Measurements from ENCODE around the gene NRN1L.
"Not testable (repeated sequence)": the region's sequence is repeated elsewhere in the genome, so short reads cannot be mapped to it uniquely, and the experiment has no call there.

The NRN1L gene

GRCh38 chr16:67907397-67908180 lies 22.9 kb downstream of the NRN1L start:
- H3K9me3 ChIP-seq (ENCODE audit: control insufficient read depth, insufficient read depth, low read length), result no peaks in the 10 kb centered on the region
- peaks cover 9% of the 10 kb centered on the region; the same call in 1 of the 2 replicates for H3K36me3 ChIP-seq (ENCODE audit: insufficient read depth, low read length)
- no peaks in the 10 kb centered on the region for H3K4me1 ChIP-seq (ENCODE audit: insufficient read depth, low read length)
- no peak overlapping the region for H3K9ac ChIP-seq (ENCODE audit: low read depth, low read length)

DNA sequence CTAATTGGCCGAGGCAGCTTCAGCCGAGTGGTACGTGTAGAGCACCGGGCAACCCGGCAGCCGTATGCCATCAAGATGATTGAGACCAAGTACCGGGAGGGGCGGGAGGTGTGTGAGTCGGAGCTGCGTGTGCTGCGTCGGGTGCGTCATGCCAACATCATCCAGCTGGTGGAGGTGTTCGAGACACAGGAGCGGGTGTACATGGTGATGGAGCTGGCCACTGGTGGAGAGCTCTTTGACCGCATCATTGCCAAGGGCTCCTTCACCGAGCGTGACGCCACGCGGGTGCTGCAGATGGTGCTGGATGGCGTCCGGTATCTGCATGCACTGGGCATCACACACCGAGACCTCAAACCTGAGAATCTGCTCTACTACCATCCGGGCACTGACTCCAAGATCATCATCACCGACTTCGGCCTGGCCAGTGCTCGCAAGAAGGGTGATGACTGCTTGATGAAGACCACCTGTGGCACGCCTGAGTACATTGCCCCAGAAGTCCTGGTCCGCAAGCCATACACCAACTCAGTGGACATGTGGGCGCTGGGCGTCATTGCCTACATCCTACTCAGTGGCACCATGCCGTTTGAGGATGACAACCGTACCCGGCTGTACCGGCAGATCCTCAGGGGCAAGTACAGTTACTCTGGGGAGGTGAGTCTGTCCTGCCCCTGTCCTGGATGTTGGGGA lies 24.5 kb downstream of the NRN1L start:
- H3K4me1 ChIP-seq (ENCODE audit: insufficient read depth, low read length), result no peaks in the 10 kb centered on the region
- H3K36me3 ChIP-seq (ENCODE audit: insufficient read depth, low read length), result peaks cover 9% of the 10 kb centered on the region; the same call in 1 of the 2 replicates
- no peak overlapping the region for H3K9ac ChIP-seq (ENCODE audit: low read depth, low read length)
- no peaks in the 10 kb centered on the region for H3K9me3 ChIP-seq (ENCODE audit: control insufficient read depth, insufficient read depth, low read length)

- H3K9me3 ChIP-seq (ENCODE audit: control insufficient read depth, insufficient read depth, low read length), result no peaks in the 10 kb centered on the region
- no peak overlapping the region for H3K9ac ChIP-seq (ENCODE audit: low read depth, low read length)
- peaks cover 6% of the 10 kb centered on the region for H3K4me1 ChIP-seq (ENCODE audit: insufficient read depth, low read length)
- peaks cover 9% of the 10 kb centered on the region; the same call in 1 of the 2 replicates for H3K36me3 ChIP-seq (ENCODE audit: insufficient read depth, low read length)
These were observed 25.5 kb downstream of the NRN1L start for GRCh38 chr16:67910158-67910557.

GRCh38 chr16:67914758-67915495 lies 30.2 kb downstream of the NRN1L start:
- no peak overlapping the region for H3K9ac ChIP-seq (ENCODE audit: low read depth, low read length)
- peaks cover under 1% of the 10 kb centered on the region; the same call in 1 of the 2 replicates for H3K36me3 ChIP-seq (ENCODE audit: insufficient read depth, low read length)
- peaks cover 17% of the 10 kb centered on the region for H3K4me1 ChIP-seq (ENCODE audit: insufficient read depth, low read length)
- no peaks in the 10 kb centered on the region for H3K9me3 ChIP-seq (ENCODE audit: control insufficient read depth, insufficient read depth, low read length)

GRCh38 chr16:67915496-67915769 lies 30.7 kb downstream of the NRN1L start:
- not testable (repeated sequence) for H3K9me3 ChIP-seq (ENCODE audit: control insufficient read depth, insufficient read depth, low read length); H3K36me3 ChIP-seq (ENCODE audit: insufficient read depth, low read length); H3K9ac ChIP-seq (ENCODE audit: low read depth, low read length)
- peaks cover 17% of the 10 kb centered on the region for H3K4me1 ChIP-seq (ENCODE audit: insufficient read depth, low read length)

GRCh38 chr16:67915831-67916723 lies 31.4 kb downstream of the NRN1L start:
- Histone ChIP-seq H3K9ac (ENCODE audit: low read depth, low read length) (no peak overlapping the region), H3K36me3 (ENCODE audit: insufficient read depth, low read length) (no peaks in the 10 kb centered on the region; the same call in 1 of the 2 replicates), H3K4me1 (ENCODE audit: insufficient read depth, low read length) (peaks cover 17% of the 10 kb centered on the region), H3K9me3 (ENCODE audit: control insufficient read depth, insufficient read depth, low read length) (no peaks in the 10 kb centered on the region)

- H3K9me3 ChIP-seq (ENCODE audit: control insufficient read depth, insufficient read depth, low read length), result no peaks in the 10 kb centered on the region
- peaks cover 5% of the 10 kb centered on the region for H3K36me3 ChIP-seq (ENCODE audit: insufficient read depth, low read length)
- no peak overlapping the region for H3K9ac ChIP-seq (ENCODE audit: low read depth, low read length)
- H3K4me1 ChIP-seq (ENCODE audit: insufficient read depth, low read length), result peaks cover 17% of the 10 kb centered on the region
These were observed 32.6 kb downstream of the NRN1L start for GRCh38 chr16:67917140-67917851.

- peaks cover 17% of the 10 kb centered on the region for H3K4me1 ChIP-seq (ENCODE audit: insufficient read depth, low read length)
- peaks cover 7% of the 10 kb centered on the region for H3K36me3 ChIP-seq (ENCODE audit: insufficient read depth, low read length)
- no peak overlapping the region for H3K9ac ChIP-seq (ENCODE audit: low read depth, low read length)
- H3K9me3 ChIP-seq (ENCODE audit: control insufficient read depth, insufficient read depth, low read length), result no peaks in the 10 kb centered on the region
These were observed 33.2 kb downstream of the NRN1L start for GRCh38 chr16:67917852-67918236.

DNA sequence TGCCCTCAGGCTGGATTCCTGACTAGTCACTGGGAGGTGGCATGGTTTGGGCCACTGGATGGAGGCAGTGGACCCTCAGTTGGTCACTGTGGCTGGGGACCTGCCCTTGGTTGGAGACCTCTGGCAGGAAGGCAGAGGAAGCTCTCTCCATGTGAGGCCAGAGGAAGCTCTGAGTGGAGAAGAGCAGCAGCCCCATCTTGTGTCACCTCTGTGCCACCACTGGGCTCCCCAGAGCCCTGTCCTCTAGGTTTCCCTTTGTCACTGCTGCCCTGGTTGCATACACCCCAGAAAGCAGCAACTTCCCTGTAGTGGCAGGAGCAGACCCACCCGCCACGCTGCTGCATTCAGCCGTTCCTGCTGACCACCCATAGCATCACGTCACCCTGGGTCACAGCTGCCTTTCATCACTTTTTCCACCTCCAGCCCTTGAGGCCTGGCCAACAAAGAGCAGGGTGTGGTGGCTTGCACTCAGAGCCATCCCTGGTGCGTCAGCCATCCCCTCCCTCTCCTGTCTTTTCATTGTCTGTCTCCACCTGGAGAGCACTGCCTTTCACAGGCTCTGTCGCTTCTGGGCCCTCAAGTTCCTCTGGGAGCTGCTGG lies 35.0 kb downstream of the NRN1L start:
- H3K9me3 ChIP-seq (ENCODE audit: control insufficient read depth, insufficient read depth, low read length), result no peaks in the 10 kb centered on the region
- H3K9ac ChIP-seq (ENCODE audit: low read depth, low read length), result no peak overlapping the region
- H3K36me3 ChIP-seq (ENCODE audit: insufficient read depth, low read length), result peaks cover 7% of the 10 kb centered on the region
- H3K4me1 ChIP-seq (ENCODE audit: insufficient read depth, low read length), result peaks cover 16% of the 10 kb centered on the region

DNA sequence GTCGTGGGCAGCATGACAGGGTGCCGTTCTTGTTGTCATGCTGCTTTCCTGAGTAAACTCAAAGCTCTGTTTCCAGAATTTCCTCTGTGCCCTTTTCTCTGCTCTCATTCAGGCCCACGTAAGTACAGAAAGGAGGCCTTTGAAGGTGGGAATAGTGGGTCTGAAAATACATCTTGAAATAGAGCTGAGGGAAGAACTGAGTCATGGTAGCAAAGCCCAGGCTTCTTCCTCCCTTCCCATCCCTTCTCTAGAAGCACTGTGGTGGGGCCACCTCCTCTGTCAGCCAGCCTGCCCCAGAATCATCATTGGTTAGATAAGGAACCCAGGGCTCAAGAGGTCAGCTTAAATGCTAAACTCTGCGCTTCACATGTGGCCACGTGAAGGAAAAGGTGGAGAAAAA lies 37.5 kb downstream of the NRN1L start:
- Histone ChIP-seq H3K9me3 (ENCODE audit: control insufficient read depth, insufficient read depth, low read length) (no peaks in the 10 kb centered on the region), H3K36me3 (ENCODE audit: insufficient read depth, low read length) (peaks cover 7% of the 10 kb centered on the region), H3K9ac (ENCODE audit: low read depth, low read length) (no peak overlapping the region), H3K4me1 (ENCODE audit: insufficient read depth, low read length) (peaks cover 6% of the 10 kb centered on the region; the same call in 1 of the 2 replicates)

DNA sequence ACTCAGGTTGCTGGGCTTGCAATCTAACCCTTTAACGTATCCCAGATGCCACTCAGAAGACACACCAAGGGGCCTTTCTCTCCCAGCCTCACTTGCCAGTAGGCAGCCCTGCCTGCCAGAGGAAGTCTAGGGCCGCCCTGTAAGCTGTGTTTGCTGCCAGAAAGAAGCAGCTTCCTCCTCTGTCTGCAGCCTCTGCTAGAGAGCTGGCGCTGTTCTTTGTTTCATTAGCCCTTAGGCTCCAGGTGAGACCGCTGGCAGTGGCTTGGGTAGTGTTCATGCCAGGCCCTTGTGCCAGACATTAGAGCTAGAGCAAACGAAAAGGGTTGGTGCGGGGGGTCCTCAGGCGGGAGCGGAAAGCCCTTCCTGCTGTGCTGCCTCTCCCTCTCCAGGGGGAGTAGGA lies 38.1 kb downstream of the NRN1L start:
- Histone ChIP-seq H3K9ac (ENCODE audit: low read depth, low read length) (no peak overlapping the region), H3K9me3 (ENCODE audit: control insufficient read depth, insufficient read depth, low read length) (no peaks in the 10 kb centered on the region), H3K36me3 (ENCODE audit: insufficient read depth, low read length) (peaks cover 7% of the 10 kb centered on the region), H3K4me1 (ENCODE audit: insufficient read depth, low read length) (peaks cover under 1% of the 10 kb centered on the region; the same call in 1 of the 2 replicates)

- Histone ChIP-seq H3K36me3 (ENCODE audit: insufficient read depth, low read length) (peaks cover 7% of the 10 kb centered on the region), H3K9ac (ENCODE audit: low read depth, low read length) (no peak overlapping the region), H3K4me1 (ENCODE audit: insufficient read depth, low read length) (no peaks in the 10 kb centered on the region), H3K9me3 (ENCODE audit: control insufficient read depth, insufficient read depth, low read length) (no peaks in the 10 kb centered on the region)
These were observed 38.9 kb downstream of the NRN1L start for GRCh38 chr16:67923414-67924116.

Data from ES-I3 (cell line).